NCI-H1436 treated with DMSO at 0.1 percent for 48 hours (cell line): ENCODE results near the gene MBL2.

Source experiments
- DNase-seq: peaks from one replicate; lab custom pipeline; 2025; lab: John Stamatoyannopoulos, UW

Gene MBL2

GRCh38 chr10:52740155-52740549, 32.4 kb downstream of the MBL2 start:
- DNase-seq, result no peak

GRCh38 chr10:52739380-52740154, 33.0 kb downstream of the MBL2 start:
- DNase-seq, result no peak

DNA sequence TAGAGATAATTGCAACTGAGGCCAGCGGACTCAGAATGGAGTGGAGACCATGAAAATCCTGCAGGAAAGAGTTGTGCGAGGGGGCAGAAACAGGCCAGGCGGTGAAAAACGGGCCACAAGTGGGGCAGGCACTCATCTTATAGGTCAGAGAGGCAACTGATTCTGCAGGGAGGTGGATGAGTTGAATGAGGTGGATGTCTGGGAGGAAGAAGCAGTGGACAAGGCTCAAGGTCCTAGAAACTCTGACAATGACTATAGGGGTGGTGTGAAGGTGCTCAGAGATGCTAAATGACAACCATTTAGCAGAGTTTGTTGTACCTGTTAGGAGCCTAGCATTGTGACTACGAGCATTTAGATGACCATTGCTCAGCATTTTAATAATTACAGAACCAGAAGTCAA, 33.6 kb downstream of the MBL2 start:
- DNase-seq, result no peak

DNA sequence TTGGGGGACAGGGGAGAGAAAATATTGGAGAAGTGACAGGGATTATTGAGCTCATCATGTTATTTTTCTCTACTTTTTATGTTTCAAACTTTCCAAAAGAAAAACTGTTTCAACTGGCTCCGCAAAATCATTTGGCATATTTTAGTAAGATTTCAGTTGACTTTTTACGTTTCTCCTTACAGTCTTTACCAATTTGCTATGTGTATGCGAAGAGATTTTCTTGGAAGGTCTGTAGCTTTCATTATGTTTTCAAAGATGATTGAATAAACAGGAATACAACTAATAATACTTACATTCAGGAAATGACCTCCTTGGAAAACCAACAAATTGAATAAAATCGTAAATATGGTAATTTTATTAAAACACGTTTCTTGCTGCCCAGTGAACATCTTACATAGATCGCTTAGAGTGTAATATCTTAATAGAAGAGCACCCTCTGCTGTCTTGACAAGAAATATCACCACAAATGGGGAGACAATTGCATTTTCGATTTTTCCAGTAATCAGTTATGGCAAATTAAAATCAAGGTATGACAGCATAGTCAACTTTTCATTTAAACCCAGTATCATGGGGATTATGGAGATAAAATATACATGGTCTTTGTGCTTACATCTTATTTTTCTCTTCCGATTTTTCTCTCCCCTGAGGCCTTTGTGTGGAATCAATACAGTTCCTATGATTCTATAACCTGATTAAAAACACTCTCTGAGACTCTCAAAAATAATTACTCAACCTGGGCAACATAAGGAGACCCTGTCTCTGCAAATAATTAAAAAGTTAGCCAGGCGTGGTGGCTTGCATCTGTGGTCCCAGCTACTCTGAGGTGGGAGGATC, 43.1 kb downstream of the MBL2 start:
- DNase-seq, result no peak

DNA sequence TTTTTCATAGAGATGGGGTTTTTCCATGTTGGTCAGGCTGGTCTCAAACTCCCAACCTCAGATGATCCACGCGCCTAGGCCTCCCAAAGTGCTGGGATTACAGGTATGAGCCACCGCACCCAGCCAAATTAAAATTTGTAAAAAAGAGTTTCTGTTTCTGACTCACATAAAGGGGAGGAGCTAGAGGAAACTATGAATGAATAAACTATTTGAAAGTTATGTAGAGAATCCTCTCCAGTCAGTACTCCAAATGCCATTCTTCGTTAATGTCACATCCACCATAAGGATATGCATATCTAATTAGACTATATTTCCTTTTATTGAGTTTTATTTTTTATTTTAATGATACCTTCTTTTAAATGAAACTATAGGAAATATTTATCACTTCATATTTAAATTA, 52.6 kb downstream of the MBL2 start:
- no peak for DNase-seq
